Tibial artery (tissue), 4 donors: ENCODE results near the gene TRIM58.

ENCODE experiments used
- DNase-seq, 2 donors: peaks; one replicate each; pipeline ENCODE4 v3.0.0-alpha.2; 2019
- H3K27ac ChIP-seq, 2 donors: fragments of 200-600 bp; sonication (generic) in 1 of 2; 1 replicate in 1 of 2; 2 replicates in 1 of 2; pipeline ENCODE4 v1.5.1; 2018 to 2019; ENCODE audit warnings: mild to moderate bottlenecking in 1 of 2
- H3K27me3 ChIP-seq, 2 donors: fragments of 200-600 bp; sonication (generic) in 1 of 2; one replicate each; pipeline versions ENCODE4 v1.5.1 to v1.6.0; 2016 to 2019
- H3K36me3 ChIP-seq, 3 donors: fragments of 200-600 bp; sonication (generic) in 2 of 3; one replicate each; pipeline ENCODE4 v1.5.1; 2016 to 2019; ENCODE audit warnings: mild to moderate bottlenecking in 2 of 3
- H3K4me1 ChIP-seq, 4 donors: fragments of 200-600 bp; sonication (generic) in 2 of 4; 1 replicate in 3 of 4; 2 replicates in 1 of 4; pipeline ENCODE4 v1.5.1; 2016 to 2019
- H3K4me3 ChIP-seq, 2 donors: fragments of 200-600 bp; sonication (generic) in 1 of 2; 1 replicate in 1 of 2; 2 replicates in 1 of 2; pipeline ENCODE4 v1.5.1; 2018 to 2019; ENCODE audit warnings: mild to moderate bottlenecking in 2 of 2
- H3K9me3 ChIP-seq, 3 donors: fragments of 200-600 bp; sonication (generic) in 1 of 3; one replicate each; pipeline ENCODE4 v1.5.1; 2016 to 2019
- intact Hi-C: fragments of 100-400 bp; cut with DNase I; formaldehyde crosslinking; loops from one replicate; pipeline ENCODE4 v1.15.0; 2023; ENCODE audit warnings: low total_unique reads
- TF ChIP-seq, protein P1 (sequence below), 2 experiments: fragments of 200-600 bp in 1 of 2; fragments of 450-650 bp in 1 of 2; IDR thresholded peaks; one replicate each; pipeline ENCODE4 v1.5.1; 2017 to 2019; ENCODE audit warnings: antibody characterized with exemption in 2 of 2, mild to moderate bottlenecking in 1 of 2, moderate library complexity in 1 of 2

The TRIM58 gene

DNA sequence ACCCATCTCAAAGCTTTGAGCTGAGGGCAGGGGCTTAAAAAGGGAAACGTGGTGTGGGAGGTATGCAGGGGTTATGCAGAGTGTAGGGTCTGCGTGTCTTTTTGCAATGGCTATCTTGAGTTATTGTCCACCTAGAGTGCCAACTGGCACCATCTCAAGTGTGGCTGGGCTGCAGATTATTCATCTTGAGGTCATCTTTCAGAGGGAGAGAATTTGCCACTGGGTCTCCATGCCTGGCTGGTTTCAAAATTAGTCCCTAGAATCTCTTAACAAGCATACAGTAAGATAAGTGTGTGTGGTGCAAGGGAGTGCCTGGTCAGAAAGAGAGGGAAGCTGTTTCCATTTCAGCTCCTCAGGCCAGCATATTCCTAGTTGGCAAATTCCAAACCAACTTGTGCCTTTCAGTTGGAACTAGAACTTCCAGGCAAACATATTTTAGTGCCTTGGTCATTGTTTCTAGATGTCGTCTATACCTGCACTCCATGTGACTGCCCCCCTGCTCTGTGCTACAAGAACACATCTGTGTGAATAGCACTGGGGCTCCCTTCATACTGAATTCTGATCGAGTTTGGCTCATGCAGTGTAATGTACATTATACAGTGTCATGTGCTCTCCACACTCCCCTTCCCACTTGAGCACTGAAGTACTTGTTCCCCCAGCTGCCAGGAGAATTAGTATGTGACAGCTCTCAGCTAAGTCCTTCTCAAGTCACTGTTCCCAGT is 58.1 kb downstream of the TRIM58 start:
- TF ChIP-seq, protein P1, sequence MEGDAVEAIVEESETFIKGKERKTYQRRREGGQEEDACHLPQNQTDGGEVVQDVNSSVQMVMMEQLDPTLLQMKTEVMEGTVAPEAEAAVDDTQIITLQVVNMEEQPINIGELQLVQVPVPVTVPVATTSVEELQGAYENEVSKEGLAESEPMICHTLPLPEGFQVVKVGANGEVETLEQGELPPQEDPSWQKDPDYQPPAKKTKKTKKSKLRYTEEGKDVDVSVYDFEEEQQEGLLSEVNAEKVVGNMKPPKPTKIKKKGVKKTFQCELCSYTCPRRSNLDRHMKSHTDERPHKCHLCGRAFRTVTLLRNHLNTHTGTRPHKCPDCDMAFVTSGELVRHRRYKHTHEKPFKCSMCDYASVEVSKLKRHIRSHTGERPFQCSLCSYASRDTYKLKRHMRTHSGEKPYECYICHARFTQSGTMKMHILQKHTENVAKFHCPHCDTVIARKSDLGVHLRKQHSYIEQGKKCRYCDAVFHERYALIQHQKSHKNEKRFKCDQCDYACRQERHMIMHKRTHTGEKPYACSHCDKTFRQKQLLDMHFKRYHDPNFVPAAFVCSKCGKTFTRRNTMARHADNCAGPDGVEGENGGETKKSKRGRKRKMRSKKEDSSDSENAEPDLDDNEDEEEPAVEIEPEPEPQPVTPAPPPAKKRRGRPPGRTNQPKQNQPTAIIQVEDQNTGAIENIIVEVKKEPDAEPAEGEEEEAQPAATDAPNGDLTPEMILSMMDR (IDR thresholded peaks at IDR 0.05), result no peak
- Histone ChIP-seq H3K9me3 (no peaks in the 10 kb centered on the region), H3K4me3 (no peak overlapping the region), H3K27ac (no peak overlapping the region), H3K27me3 (no peaks in the 10 kb centered on the region), H3K36me3 (no peaks in the 10 kb centered on the region), H3K4me1 (no peaks in the 10 kb centered on the region)
- no peak for DNase-seq
- intact Hi-C loops, result no loop called here

GRCh38 chr1:247919952-247920351 is 63.0 kb downstream of the TRIM58 start, which contains the start of gene OR2T8:
Gene OR2T8, plus strand, starts transcription at chr1:247920252. Its CDS starts 766 bp downstream, at chr1:247921018.
- no peaks in the 10 kb centered on the region for H3K36me3 ChIP-seq
- no peaks in the 10 kb centered on the region for H3K27me3 ChIP-seq
- no peak for DNase-seq
- intact Hi-C loops, result no loop called here
- H3K27ac ChIP-seq, result no peak within 1 kb of the TSS
- no peaks in the 10 kb centered on the region for H3K4me1 ChIP-seq
- H3K4me3 ChIP-seq, result no peak within 1 kb of the TSS
- no peaks in the 10 kb centered on the region for H3K9me3 ChIP-seq
- TF ChIP-seq, protein P1 (IDR thresholded peaks at IDR 0.05), result no peak

GRCh38 chr1:247923941-247924340 is 67.0 kb downstream of the TRIM58 start:
- no peak overlapping the region for H3K4me3 ChIP-seq
- H3K9me3 ChIP-seq, result no peaks in the 10 kb centered on the region
- DNase-seq, result no peak
- TF ChIP-seq, protein P1 (IDR thresholded peaks at IDR 0.05), result no peak
- H3K36me3 ChIP-seq, result no peaks in the 10 kb centered on the region
- intact Hi-C loops, result no loop called here
- no peaks in the 10 kb centered on the region for H3K27me3 ChIP-seq
- H3K27ac ChIP-seq, result no peak overlapping the region
- H3K4me1 ChIP-seq, result no peaks in the 10 kb centered on the region

GRCh38 chr1:247924868-247925267 is 67.9 kb downstream of the TRIM58 start, which contains the start of gene OR2AJ1:
Gene OR2AJ1, plus strand, starts transcription at chr1:247924889. Its CDS starts 8,880 bp downstream, at chr1:247933769.
- no peak within 1 kb of the TSS for H3K4me3 ChIP-seq
- no peak within 1 kb of the TSS for H3K27ac ChIP-seq
- TF ChIP-seq, protein P1 (IDR thresholded peaks at IDR 0.05), result no peak
- H3K4me1 ChIP-seq, result no peaks in the 10 kb centered on the region
- no peaks in the 10 kb centered on the region for H3K36me3 ChIP-seq
- no peaks in the 10 kb centered on the region for H3K27me3 ChIP-seq
- intact Hi-C loops, result no loop called here
- no peak for DNase-seq
- no peaks in the 10 kb centered on the region for H3K9me3 ChIP-seq
